Muscle of leg (tissue), 11 donors: ENCODE results near the gene IL1RAPL2. TPM values are rescaled to one million over a fixed set of nuclear protein-coding genes. Genes with fewer than 3 reads are reported as not detected.

Source experiments
- DNase-seq: peaks from one replicate; pipeline ENCODE4 v3.0.0; 2013
- H3K27ac ChIP-seq: one replicate; pipeline ENCODE4 v1.5.1; 2013; ENCODE audit warnings: mild to moderate bottlenecking, low read length, control low read depth
- H3K27me3 ChIP-seq: one replicate; pipeline ENCODE4 v1.6.1; 2013; ENCODE audit warnings: low read length; ENCODE audit not compliant: control insufficient read depth, insufficient read depth
- H3K36me3 ChIP-seq: one replicate; pipeline ENCODE4 v1.6.1; 2013; ENCODE audit warnings: low read length; ENCODE audit not compliant: control insufficient read depth, insufficient read depth
- H3K4me1 ChIP-seq: one replicate; pipeline ENCODE4 v1.6.1; 2013; ENCODE audit warnings: low read length; ENCODE audit not compliant: control insufficient read depth, insufficient read depth
- H3K4me3 ChIP-seq: one replicate; pipeline ENCODE4 v1.5.1; 2013; ENCODE audit warnings: low read length, control low read depth
- H3K9me3 ChIP-seq: replicated peaks from 2 replicates; pipeline ENCODE4 v1.6.1; 2013; ENCODE audit warnings: low read depth, low read length; ENCODE audit not compliant: control insufficient read depth
- WGBS: methylation state at CpG from one replicate; pipeline ENCODE4 v1.1.5; 2013; ENCODE audit warnings: missing lambda C conversion rate; ENCODE audit not compliant: insufficient coverage; 5-methylcytosine and 5-hydroxymethylcytosine counted together
- polyA plus RNA-seq, 8 donors: library from polyadenylated mRNA; unstranded; fragments of 120-200 nt; gene quantifications; one replicate each; pipeline versions ENCODE4 v1.2.1 to v1.2.3, GENCODE V29; 2013; ENCODE audit warnings: inconsistent platforms in 1 of 8, low replicate concordance in 1 of 8; ENCODE audit not compliant: insufficient read length in 8 of 8, insufficient read depth in 1 of 8
- total RNA-seq: library from RNA; stranded (reverse); fragments of 120-200 nt; gene quantifications from one replicate; pipeline ENCODE4 v1.2.4, GENCODE V29; 2013

IL1RAPL2 gene
- total and polyA plus RNA-seq, 9 donors, result 1.7 to 3.9 (median 3.0) TPM

GRCh38 chrX:105565856-105566255, 999.9 kb downstream of the IL1RAPL2 start:
- WGBS, result no CpG with 5 or more reads among the region's 2 CpGs
- H3K27ac ChIP-seq, result no peak overlapping the region
- H3K9me3 ChIP-seq, result no peaks in the 10 kb centered on the region
- no peaks in the 10 kb centered on the region for H3K36me3 ChIP-seq
- H3K4me3 ChIP-seq, result no peak overlapping the region
- no peaks in the 10 kb centered on the region for H3K4me1 ChIP-seq
- peak; percentile 84 for DNase-seq
- peaks cover 3% of the 10 kb centered on the region for H3K27me3 ChIP-seq

GRCh38 chrX:105567082-105567481, 1001.1 kb downstream of the IL1RAPL2 start:
- no peaks in the 10 kb centered on the region for H3K9me3 ChIP-seq
- peaks cover 3% of the 10 kb centered on the region for H3K27me3 ChIP-seq
- no peak for DNase-seq
- no peaks in the 10 kb centered on the region for H3K4me1 ChIP-seq
- H3K4me3 ChIP-seq, result no peak overlapping the region
- H3K36me3 ChIP-seq, result no peaks in the 10 kb centered on the region
- no peak overlapping the region for H3K27ac ChIP-seq

GRCh38 chrX:105608745-105609144, 1042.7 kb downstream of the IL1RAPL2 start:
- no peaks in the 10 kb centered on the region for H3K9me3 ChIP-seq
- H3K36me3 ChIP-seq, result no peaks in the 10 kb centered on the region
- WGBS, result 40% methylated on average over 1 of the region's 2 CpGs
- H3K27ac ChIP-seq, result no peak overlapping the region
- H3K27me3 ChIP-seq, result peaks cover 10% of the 10 kb centered on the region
- peak; percentile 7 for DNase-seq
- no peaks in the 10 kb centered on the region for H3K4me1 ChIP-seq
- H3K4me3 ChIP-seq, result no peak overlapping the region

GRCh38 chrX:105609530-105609929, 1043.5 kb downstream of the IL1RAPL2 start:
- Histone ChIP-seq H3K4me3 (no peak overlapping the region), H3K9me3 (peaks cover under 1% of the 10 kb centered on the region), H3K27me3 (peaks cover 10% of the 10 kb centered on the region), H3K27ac (no peak overlapping the region), H3K36me3 (no peaks in the 10 kb centered on the region), H3K4me1 (no peaks in the 10 kb centered on the region)
- WGBS, result no CpG with 5 or more reads among the region's 3 CpGs
- no peak for DNase-seq

- H3K27ac ChIP-seq, result no peak overlapping the region
- H3K27me3 ChIP-seq, result peaks cover 10% of the 10 kb centered on the region
- H3K36me3 ChIP-seq, result no peaks in the 10 kb centered on the region
- DNase-seq, result no peak
- WGBS, result no CpG with 5 or more reads among the region's 2 CpGs
- H3K4me3 ChIP-seq, result no peak overlapping the region
- H3K9me3 ChIP-seq, result peaks cover 2% of the 10 kb centered on the region
- no peaks in the 10 kb centered on the region for H3K4me1 ChIP-seq
These were observed 1044.4 kb downstream of the IL1RAPL2 start for GRCh38 chrX:105610411-105610810.

- H3K4me3 ChIP-seq, result no peak overlapping the region
- H3K4me1 ChIP-seq, result no peaks in the 10 kb centered on the region
- WGBS, result no CpG with 5 or more reads among the region's 3 CpGs
- no peak for DNase-seq
- peaks cover 2% of the 10 kb centered on the region for H3K27me3 ChIP-seq
- peaks cover 2% of the 10 kb centered on the region for H3K9me3 ChIP-seq
- H3K27ac ChIP-seq, result no peak overlapping the region
- H3K36me3 ChIP-seq, result no peaks in the 10 kb centered on the region
These were observed 1052.5 kb downstream of the IL1RAPL2 start for GRCh38 chrX:105618393-105619101.

GRCh38 chrX:105634180-105634579, 1068.2 kb downstream of the IL1RAPL2 start:
- peaks cover 3% of the 10 kb centered on the region for H3K4me1 ChIP-seq
- H3K27me3 ChIP-seq, result peaks cover 3% of the 10 kb centered on the region
- no peak overlapping the region for H3K4me3 ChIP-seq
- no peak for DNase-seq
- H3K9me3 ChIP-seq, result no peaks in the 10 kb centered on the region
- H3K27ac ChIP-seq, result no peak overlapping the region
- no peaks in the 10 kb centered on the region for H3K36me3 ChIP-seq

GRCh38 chrX:105635794-105636193, 1069.8 kb downstream of the IL1RAPL2 start:
- H3K9me3 ChIP-seq, result no peaks in the 10 kb centered on the region
- H3K27ac ChIP-seq, result no peak overlapping the region
- DNase-seq, result no peak

GRCh38 chrX:105636667-105637066, 1070.7 kb downstream of the IL1RAPL2 start:
- no peaks in the 10 kb centered on the region for H3K9me3 ChIP-seq
- H3K36me3 ChIP-seq, result no peaks in the 10 kb centered on the region
- no CpG with 5 or more reads among the region's 1 CpG for WGBS
- DNase-seq, result peak; percentile 76
- no peak overlapping the region for H3K4me3 ChIP-seq
- peak overlapping the region; percentile 32 for H3K27ac ChIP-seq
- H3K27me3 ChIP-seq, result peaks cover 3% of the 10 kb centered on the region
- H3K4me1 ChIP-seq, result peaks cover 3% of the 10 kb centered on the region

More at GRCh38 chrX:105635794-105636193, 1069.8 kb downstream of the IL1RAPL2 start:
- Histone ChIP-seq H3K4me3 (no peak overlapping the region), H3K4me1 (peaks cover 3% of the 10 kb centered on the region), H3K36me3 (no peaks in the 10 kb centered on the region), H3K27me3 (peaks cover 3% of the 10 kb centered on the region)

GRCh38 chrX:105645667-105646357, 1079.8 kb downstream of the IL1RAPL2 start:
- Histone ChIP-seq H3K9me3 (no peaks in the 10 kb centered on the region), H3K4me1 (peaks cover 4% of the 10 kb centered on the region), H3K27ac (no peak overlapping the region), H3K4me3 (no peak overlapping the region), H3K36me3 (no peaks in the 10 kb centered on the region), H3K27me3 (peaks cover 5% of the 10 kb centered on the region)
- WGBS, result 60% methylated on average over 3 of the region's 5 CpGs
- DNase-seq, result peak; percentile 57
